ENCODE measurements around the gene PAPPA2.
"Not testable (repeated sequence)": the region's sequence is repeated elsewhere in the genome, so short reads cannot be mapped to it uniquely, and the experiment has no call there.

The PAPPA2 gene, protein sequence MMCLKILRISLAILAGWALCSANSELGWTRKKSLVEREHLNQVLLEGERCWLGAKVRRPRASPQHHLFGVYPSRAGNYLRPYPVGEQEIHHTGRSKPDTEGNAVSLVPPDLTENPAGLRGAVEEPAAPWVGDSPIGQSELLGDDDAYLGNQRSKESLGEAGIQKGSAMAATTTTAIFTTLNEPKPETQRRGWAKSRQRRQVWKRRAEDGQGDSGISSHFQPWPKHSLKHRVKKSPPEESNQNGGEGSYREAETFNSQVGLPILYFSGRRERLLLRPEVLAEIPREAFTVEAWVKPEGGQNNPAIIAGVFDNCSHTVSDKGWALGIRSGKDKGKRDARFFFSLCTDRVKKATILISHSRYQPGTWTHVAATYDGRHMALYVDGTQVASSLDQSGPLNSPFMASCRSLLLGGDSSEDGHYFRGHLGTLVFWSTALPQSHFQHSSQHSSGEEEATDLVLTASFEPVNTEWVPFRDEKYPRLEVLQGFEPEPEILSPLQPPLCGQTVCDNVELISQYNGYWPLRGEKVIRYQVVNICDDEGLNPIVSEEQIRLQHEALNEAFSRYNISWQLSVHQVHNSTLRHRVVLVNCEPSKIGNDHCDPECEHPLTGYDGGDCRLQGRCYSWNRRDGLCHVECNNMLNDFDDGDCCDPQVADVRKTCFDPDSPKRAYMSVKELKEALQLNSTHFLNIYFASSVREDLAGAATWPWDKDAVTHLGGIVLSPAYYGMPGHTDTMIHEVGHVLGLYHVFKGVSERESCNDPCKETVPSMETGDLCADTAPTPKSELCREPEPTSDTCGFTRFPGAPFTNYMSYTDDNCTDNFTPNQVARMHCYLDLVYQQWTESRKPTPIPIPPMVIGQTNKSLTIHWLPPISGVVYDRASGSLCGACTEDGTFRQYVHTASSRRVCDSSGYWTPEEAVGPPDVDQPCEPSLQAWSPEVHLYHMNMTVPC (N-terminal part only)

GRCh38 chr1:176462674-176463378 lies at the start of gene PAPPA2:
Gene PAPPA2 (plus strand): TSS chr1:176463175. CDS start chr1:176556323, 93,148 bp downstream.
- TF ChIP-seq, protein P1, sequence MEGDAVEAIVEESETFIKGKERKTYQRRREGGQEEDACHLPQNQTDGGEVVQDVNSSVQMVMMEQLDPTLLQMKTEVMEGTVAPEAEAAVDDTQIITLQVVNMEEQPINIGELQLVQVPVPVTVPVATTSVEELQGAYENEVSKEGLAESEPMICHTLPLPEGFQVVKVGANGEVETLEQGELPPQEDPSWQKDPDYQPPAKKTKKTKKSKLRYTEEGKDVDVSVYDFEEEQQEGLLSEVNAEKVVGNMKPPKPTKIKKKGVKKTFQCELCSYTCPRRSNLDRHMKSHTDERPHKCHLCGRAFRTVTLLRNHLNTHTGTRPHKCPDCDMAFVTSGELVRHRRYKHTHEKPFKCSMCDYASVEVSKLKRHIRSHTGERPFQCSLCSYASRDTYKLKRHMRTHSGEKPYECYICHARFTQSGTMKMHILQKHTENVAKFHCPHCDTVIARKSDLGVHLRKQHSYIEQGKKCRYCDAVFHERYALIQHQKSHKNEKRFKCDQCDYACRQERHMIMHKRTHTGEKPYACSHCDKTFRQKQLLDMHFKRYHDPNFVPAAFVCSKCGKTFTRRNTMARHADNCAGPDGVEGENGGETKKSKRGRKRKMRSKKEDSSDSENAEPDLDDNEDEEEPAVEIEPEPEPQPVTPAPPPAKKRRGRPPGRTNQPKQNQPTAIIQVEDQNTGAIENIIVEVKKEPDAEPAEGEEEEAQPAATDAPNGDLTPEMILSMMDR (IDR thresholded peaks at IDR 0.05; ENCODE audit: insufficient read depth, low read length, missing control alignments) = no peak
- DNase-seq (ENCODE audit: low read depth, low spot score) = no peak
- POLR2A ChIA-PET = no interaction called here
- CTCF ChIA-PET = no interaction called here
- no peak within 1 kb of the TSS for H3K4me3 ChIP-seq (ENCODE audit: low read depth, low read length)

GRCh38 chr1:176416777-176417176 lies 46.2 kb upstream of the PAPPA2 start:
- ChIA-PET CTCF (no interaction called here), POLR2A (no interaction called here)
- DNase-seq (ENCODE audit: low read depth, low spot score) = no peak
- TF ChIP-seq, protein P1 (IDR thresholded peaks at IDR 0.05; ENCODE audit: insufficient read depth, low read length, missing control alignments) = no peak
- H3K4me3 ChIP-seq (ENCODE audit: low read depth, low read length) = no peak overlapping the region

GRCh38 chr1:176419608-176420007 lies 43.4 kb upstream of the PAPPA2 start:
- DNase-seq (ENCODE audit: low read depth, low spot score); CTCF ChIA-PET; H3K4me3 ChIP-seq (ENCODE audit: low read depth, low read length); POLR2A ChIA-PET: not testable (repeated sequence)

- DNase-seq (ENCODE audit: low read depth, low spot score) = no peak
- H3K4me3 ChIP-seq (ENCODE audit: low read depth, low read length) = no peak overlapping the region
- CTCF ChIA-PET = no interaction called here
- POLR2A ChIA-PET = no interaction called here
- TF ChIP-seq, protein P1 (IDR thresholded peaks at IDR 0.05; ENCODE audit: insufficient read depth, low read length, missing control alignments) = no peak
These were observed 28.7 kb upstream of the PAPPA2 start for GRCh38 chr1:176434234-176434633.

GRCh38 chr1:176436251-176436650 lies 26.7 kb upstream of the PAPPA2 start:
- POLR2A ChIA-PET = no interaction called here
- CTCF ChIA-PET = no interaction called here
- H3K4me3 ChIP-seq (ENCODE audit: low read depth, low read length) = no peak overlapping the region
- DNase-seq (ENCODE audit: low read depth, low spot score) = no peak
- TF ChIP-seq, protein P1 (IDR thresholded peaks at IDR 0.05; ENCODE audit: insufficient read depth, low read length, missing control alignments) = no peak

DNA sequence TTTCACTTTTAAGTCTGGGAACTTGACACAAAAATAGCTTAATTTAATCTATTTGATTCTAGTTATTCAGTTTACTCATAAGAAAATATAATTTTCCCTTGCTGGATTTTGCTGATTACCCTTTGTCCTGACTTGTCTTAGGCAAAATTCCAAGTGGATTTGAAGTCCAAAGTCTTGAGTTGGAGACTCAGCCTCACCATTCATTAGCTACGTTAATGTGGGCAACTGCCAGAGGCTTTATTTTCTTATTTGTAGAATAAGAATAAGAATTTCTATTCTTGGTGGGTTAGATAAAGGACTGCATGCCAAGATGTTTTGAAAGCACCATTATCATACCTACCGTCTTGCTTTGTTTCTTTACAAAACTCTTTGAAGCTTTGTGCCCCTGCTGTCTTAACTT lies 22.8 kb upstream of the PAPPA2 start:
- no peak for DNase-seq (ENCODE audit: low read depth, low spot score)
- H3K4me3 ChIP-seq (ENCODE audit: low read depth, low read length) = no peak overlapping the region
- POLR2A ChIA-PET = no interaction called here
- TF ChIP-seq, protein P1 (IDR thresholded peaks at IDR 0.05; ENCODE audit: insufficient read depth, low read length, missing control alignments) = no peak
- CTCF ChIA-PET = no interaction called here

All from AG04449 (cell line).